IPS-NIHi7 (cell line): ENCODE data around the gene PPM1E.
"Not testable (repeated sequence)": the region's sequence is repeated elsewhere in the genome, so short reads cannot be mapped to it uniquely, and the experiment has no call there.

ENCODE experiments used
- DNase-seq: peaks from one replicate; pipeline ENCODE4 v3.0.0; 2012; ENCODE audit warnings: mixed read lengths; ENCODE audit errors: extremely low spot score

PPM1E gene

GRCh38 chr17:58779446-58779845 lies 23.8 kb downstream of the PPM1E start:
- no peak for DNase-seq

GRCh38 chr17:58783380-58783779 lies 27.7 kb downstream of the PPM1E start:
- no peak for DNase-seq

GRCh38 chr17:58785097-58785496 lies 29.4 kb downstream of the PPM1E start:
- no peak for DNase-seq

- no peak for DNase-seq
Measured at GRCh38 chr17:58786586-58787295, 31.1 kb downstream of the PPM1E start.

- no peak for DNase-seq
Measured at GRCh38 chr17:58788199-58788598, 32.5 kb downstream of the PPM1E start.

- no peak for DNase-seq
Measured at GRCh38 chr17:58789160-58789559, 33.5 kb downstream of the PPM1E start.

- no peak for DNase-seq
Measured at GRCh38 chr17:58789831-58790230, 34.2 kb downstream of the PPM1E start.

- not testable (repeated sequence) for DNase-seq
Measured at GRCh38 chr17:58794508-58794907, 38.9 kb downstream of the PPM1E start.

- no peak for DNase-seq
Measured at GRCh38 chr17:58802188-58802587, 46.5 kb downstream of the PPM1E start.

- DNase-seq: no peak
Measured at GRCh38 chr17:58806046-58806445, 50.4 kb downstream of the PPM1E start.

- no peak for DNase-seq
Measured at GRCh38 chr17:58808609-58809563, 53.2 kb downstream of the PPM1E start.

GRCh38 chr17:58809564-58809936 lies 53.9 kb downstream of the PPM1E start:
- no peak for DNase-seq

- no peak for DNase-seq
Measured at GRCh38 chr17:58811290-58811689, 55.6 kb downstream of the PPM1E start.

GRCh38 chr17:58813712-58814111 lies 58.1 kb downstream of the PPM1E start:
- DNase-seq: no peak

GRCh38 chr17:58818654-58819053 lies 63.0 kb downstream of the PPM1E start:
- DNase-seq: no peak

- DNase-seq: no peak
Measured at GRCh38 chr17:58822148-58823050, 66.7 kb downstream of the PPM1E start.

- DNase-seq: no peak
Measured at GRCh38 chr17:58823051-58823525, 67.4 kb downstream of the PPM1E start.

- no peak for DNase-seq
Measured at GRCh38 chr17:58829172-58829637, 73.6 kb downstream of the PPM1E start.

GRCh38 chr17:58831780-58832179 lies 76.1 kb downstream of the PPM1E start:
- DNase-seq: no peak

GRCh38 chr17:58832514-58832913 lies 76.9 kb downstream of the PPM1E start:
- no peak for DNase-seq

GRCh38 chr17:58837699-58838098 lies 82.0 kb downstream of the PPM1E start:
- DNase-seq: no peak
